Brain pericyte (primary cell): ENCODE measurements around the gene FLNB.
A peak's percentile ranks its signal among the peaks of the same experiment; 100 is the strongest.
"Not testable (repeated sequence)": the region's sequence is repeated elsewhere in the genome, so short reads cannot be mapped to it uniquely, and the experiment has no call there.

Experiments
- DNase-seq: peaks from one replicate; pipeline ENCODE4 v3.0.0-alpha.2; 2012; ENCODE audit warnings: low read depth, low spot score

FLNB gene

GRCh38 chr3:58052373-58053273 is 44.4 kb downstream of the FLNB start:
- DNase-seq, result no peak

GRCh38 chr3:58054652-58055051 is 46.4 kb downstream of the FLNB start:
- no peak for DNase-seq

GRCh38 chr3:58055314-58055713 is 47.1 kb downstream of the FLNB start:
- DNase-seq, result no peak

GRCh38 chr3:58055891-58056290 is 47.7 kb downstream of the FLNB start:
- DNase-seq, result not testable (repeated sequence)

- no peak for DNase-seq
These were observed 50.4 kb downstream of the FLNB start for GRCh38 chr3:58058361-58059263.

- no peak for DNase-seq
These were observed 51.4 kb downstream of the FLNB start for GRCh38 chr3:58059349-58060321.

GRCh38 chr3:58062472-58062871 is 54.2 kb downstream of the FLNB start:
- DNase-seq, result no peak

GRCh38 chr3:58063022-58063815 is 55.0 kb downstream of the FLNB start:
- no peak for DNase-seq

- DNase-seq, result no peak
These were observed 56.9 kb downstream of the FLNB start for GRCh38 chr3:58064923-58065638.

- peak; percentile 79 for DNase-seq
These were observed 57.5 kb downstream of the FLNB start for GRCh38 chr3:58065700-58066167.

- no peak for DNase-seq
These were observed 58.6 kb downstream of the FLNB start for GRCh38 chr3:58066842-58067241.

GRCh38 chr3:58068122-58068809 is 60.0 kb downstream of the FLNB start:
- DNase-seq, result no peak

GRCh38 chr3:58071480-58071971 is 63.3 kb downstream of the FLNB start:
- no peak for DNase-seq

GRCh38 chr3:58072052-58072762 is 64.0 kb downstream of the FLNB start:
- DNase-seq, result no peak

GRCh38 chr3:58072763-58073130 is 64.5 kb downstream of the FLNB start:
- DNase-seq, result no peak

- DNase-seq, result no peak
These were observed 65.3 kb downstream of the FLNB start for GRCh38 chr3:58073301-58074108.

- no peak for DNase-seq
These were observed 66.0 kb downstream of the FLNB start for GRCh38 chr3:58074116-58074715.
